ENCODE measurements around the gene GJA4. TPM values are rescaled to one million over a fixed set of nuclear protein-coding genes. Genes with fewer than 3 reads are reported as not detected.

GJA4 gene
- not detected in 2 replicates for total RNA-seq (2014; rRNA removed; shearing (Covaris generic))

GRCh38 chr1:34792868-34793727 is at the start of gene GJA4:
Gene GJA4 (plus strand): TSS chr1:34792999. CDS start chr1:34794214, 1,215 bp downstream.
- no peak within 1 kb of the TSS for H3K27ac ChIP-seq
- DNase-seq (ENCODE audit: low read depth in 1 of 2, low spot score in 2 of 2) = no peak
- no peaks in the 10 kb centered on the region for H3K4me1 ChIP-seq (replicated peaks)
- H3K27me3 ChIP-seq (replicated peaks) = peaks cover 9% of the 10 kb centered on the region
- H3K9me3 ChIP-seq (replicated peaks) = no peaks in the 10 kb centered on the region
- H3K36me3 ChIP-seq = no peaks in the 10 kb centered on the region
- H3K4me3 ChIP-seq = no peak within 1 kb of the TSS

- Histone ChIP-seq H3K9me3 (replicated peaks) (0 out of 2 replicates have a peak, but pooled peaks cover 2% of the 10 kb centered on the region), H3K36me3 (no peaks in the 10 kb centered on the region), H3K27me3 (replicated peaks) (peaks cover 8% of the 10 kb centered on the region), H3K27ac (no peak overlapping the region), H3K4me3 (no peak overlapping the region), H3K4me1 (replicated peaks) (no peaks in the 10 kb centered on the region)
- DNase-seq (ENCODE audit: low read depth in 1 of 2, low spot score in 2 of 2) = no peak
Observed at GRCh38 chr1:34743775-34744174, 49.0 kb upstream of the GJA4 start.

DNA sequence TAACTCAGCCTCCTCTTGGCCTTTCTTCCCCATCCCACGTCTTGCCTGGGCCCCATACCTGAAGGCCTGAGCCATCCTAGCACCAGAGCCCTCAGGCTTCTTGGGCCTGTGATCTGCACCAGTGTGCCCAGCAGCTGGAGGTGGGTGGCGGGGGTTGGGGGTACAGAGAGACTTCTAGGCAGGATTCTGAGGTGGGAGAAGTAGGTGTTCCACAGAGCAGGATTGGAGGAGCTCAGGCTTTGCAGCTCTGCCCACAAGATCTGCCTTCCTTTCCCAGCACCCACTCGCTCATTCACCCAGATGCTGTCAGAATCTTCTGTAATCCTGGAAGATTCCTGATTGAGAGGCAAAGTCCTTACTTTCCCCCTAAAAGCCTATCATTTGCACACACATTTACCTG is 47.9 kb upstream of the GJA4 start:
- H3K36me3 ChIP-seq = no peaks in the 10 kb centered on the region
- H3K27me3 ChIP-seq (replicated peaks) = peaks cover 8% of the 10 kb centered on the region; the same call in 1 of the 2 replicates
- no peak overlapping the region for H3K4me3 ChIP-seq
- no peaks in the 10 kb centered on the region for H3K4me1 ChIP-seq (replicated peaks)
- no peak for DNase-seq (ENCODE audit: low read depth in 1 of 2, low spot score in 2 of 2)
- no peak overlapping the region for H3K27ac ChIP-seq
- 0 out of 2 replicates have a peak, but pooled peaks cover 2% of the 10 kb centered on the region for H3K9me3 ChIP-seq (replicated peaks)

DNA sequence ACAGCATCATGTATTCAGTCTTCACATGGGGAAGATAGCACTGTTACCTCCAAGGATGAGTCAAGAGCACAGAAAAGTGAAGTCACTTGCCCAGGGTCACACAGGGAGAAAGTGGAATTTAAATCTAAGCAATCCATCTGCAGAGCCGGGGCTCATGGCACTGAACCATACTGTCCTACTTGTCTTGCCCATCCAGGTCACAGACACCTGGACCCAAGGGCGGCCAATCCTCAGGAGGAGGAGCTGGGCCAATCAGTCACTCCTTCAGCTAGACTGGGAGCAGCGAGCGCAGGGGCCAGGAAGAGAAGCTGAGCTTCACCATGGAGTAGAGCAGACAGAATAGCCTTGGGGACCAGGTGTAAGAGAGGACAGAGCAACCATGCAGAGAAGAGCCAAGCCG is 47.1 kb upstream of the GJA4 start:
- Histone ChIP-seq H3K4me1 (replicated peaks) (no peaks in the 10 kb centered on the region), H3K36me3 (no peaks in the 10 kb centered on the region), H3K4me3 (no peak overlapping the region), H3K9me3 (replicated peaks) (0 out of 2 replicates have a peak, but pooled peaks cover 2% of the 10 kb centered on the region), H3K27me3 (replicated peaks) (peaks cover 8% of the 10 kb centered on the region; the same call in 1 of the 2 replicates), H3K27ac (no peak overlapping the region)
- DNase-seq (ENCODE audit: low read depth in 1 of 2, low spot score in 2 of 2) = no peak

DNA sequence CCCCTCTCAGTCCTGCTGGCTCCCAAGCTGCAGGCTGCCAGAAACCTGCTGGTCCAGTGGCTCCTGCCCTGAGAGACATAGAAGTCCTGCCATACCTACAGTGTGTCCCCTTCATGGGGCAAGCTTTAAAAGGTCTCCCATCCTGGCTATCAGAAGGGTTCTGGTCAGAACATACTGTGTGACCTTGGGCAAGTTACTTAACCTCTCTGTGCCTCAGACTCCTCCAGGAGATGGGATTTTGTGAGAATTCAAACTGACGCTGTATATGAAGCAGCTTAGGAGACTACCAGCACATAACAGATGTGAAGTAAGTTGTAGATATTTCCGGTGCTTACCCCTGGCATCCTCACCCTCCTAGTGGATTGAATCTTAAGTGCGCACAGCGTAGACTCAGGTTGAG is 46.7 kb upstream of the GJA4 start:
- no peak overlapping the region for H3K27ac ChIP-seq
- no peaks in the 10 kb centered on the region for H3K36me3 ChIP-seq
- DNase-seq (ENCODE audit: low read depth in 1 of 2, low spot score in 2 of 2) = no peak
- H3K4me1 ChIP-seq (replicated peaks) = no peaks in the 10 kb centered on the region
- H3K4me3 ChIP-seq = no peak overlapping the region
- 0 out of 2 replicates have a peak, but pooled peaks cover 2% of the 10 kb centered on the region for H3K9me3 ChIP-seq (replicated peaks)
- peaks cover 5% of the 10 kb centered on the region; the same call in 1 of the 2 replicates for H3K27me3 ChIP-seq (replicated peaks)

GRCh38 chr1:34746785-34747637 is 45.8 kb upstream of the GJA4 start:
- Histone ChIP-seq H3K4me3 (no peak overlapping the region), H3K27me3 (replicated peaks) (peaks cover 3% of the 10 kb centered on the region; the same call in 1 of the 2 replicates), H3K36me3 (no peaks in the 10 kb centered on the region), H3K27ac (no peak overlapping the region), H3K9me3 (replicated peaks) (0 out of 2 replicates have a peak, but pooled peaks cover 2% of the 10 kb centered on the region), H3K4me1 (replicated peaks) (no peaks in the 10 kb centered on the region)
- DNase-seq (ENCODE audit: low read depth in 1 of 2, low spot score in 2 of 2) = no peak

- Histone ChIP-seq H3K4me3 (no peak overlapping the region), H3K27ac (no peak overlapping the region), H3K9me3 (replicated peaks) (0 out of 2 replicates have a peak, but pooled peaks cover 2% of the 10 kb centered on the region), H3K27me3 (replicated peaks) (peaks cover 3% of the 10 kb centered on the region; the same call in 1 of the 2 replicates), H3K36me3 (no peaks in the 10 kb centered on the region), H3K4me1 (replicated peaks) (no peaks in the 10 kb centered on the region)
- no peak for DNase-seq (ENCODE audit: low read depth in 1 of 2, low spot score in 2 of 2)
Observed at GRCh38 chr1:34747638-34747941, 45.2 kb upstream of the GJA4 start.

GRCh38 chr1:34749992-34750391 is 42.8 kb upstream of the GJA4 start:
- DNase-seq (ENCODE audit: low read depth in 1 of 2, low spot score in 2 of 2) = no peak

GRCh38 chr1:34750610-34751009 is 42.2 kb upstream of the GJA4 start:
- no peak overlapping the region for H3K4me3 ChIP-seq
- H3K27ac ChIP-seq = no peak overlapping the region
- no peaks in the 10 kb centered on the region for H3K27me3 ChIP-seq (replicated peaks)
- H3K4me1 ChIP-seq (replicated peaks) = no peaks in the 10 kb centered on the region
- no peaks in the 10 kb centered on the region for H3K36me3 ChIP-seq
- DNase-seq (ENCODE audit: low read depth in 1 of 2, low spot score in 2 of 2) = no peak
- H3K9me3 ChIP-seq (replicated peaks) = 0 out of 2 replicates have a peak, but pooled peaks cover 2% of the 10 kb centered on the region

More at GRCh38 chr1:34749992-34750391, 42.8 kb upstream of the GJA4 start:
- Histone ChIP-seq H3K4me1 (replicated peaks) (no peaks in the 10 kb centered on the region), H3K27ac (no peak overlapping the region), H3K27me3 (replicated peaks) (no peaks in the 10 kb centered on the region), H3K9me3 (replicated peaks) (0 out of 2 replicates have a peak, but pooled peaks cover 2% of the 10 kb centered on the region), H3K36me3 (no peaks in the 10 kb centered on the region), H3K4me3 (no peak overlapping the region)

DNA sequence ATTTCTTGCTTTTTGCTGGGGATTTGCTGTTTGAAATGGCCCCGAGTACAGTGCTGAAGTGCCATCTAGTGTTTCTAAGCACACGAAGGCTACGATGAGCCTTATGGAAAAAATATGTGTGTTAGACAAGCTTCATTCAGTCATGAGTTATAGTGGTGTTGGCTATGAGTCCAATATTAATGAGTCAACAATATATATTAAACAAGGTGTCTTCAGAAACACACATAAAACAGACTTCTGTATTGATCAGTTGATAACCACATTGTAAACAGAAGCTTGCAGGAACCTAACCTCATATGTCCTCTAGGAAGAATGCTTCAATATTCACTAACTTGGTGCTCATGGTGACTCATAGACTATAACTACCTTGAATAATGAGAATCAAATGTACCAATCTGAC is 39.6 kb upstream of the GJA4 start:
- no peaks in the 10 kb centered on the region for H3K4me1 ChIP-seq (replicated peaks)
- no peaks in the 10 kb centered on the region for H3K27me3 ChIP-seq (replicated peaks)
- 0 out of 2 replicates have a peak, but pooled peaks cover 2% of the 10 kb centered on the region for H3K9me3 ChIP-seq (replicated peaks)
- no peak for DNase-seq (ENCODE audit: low read depth in 1 of 2, low spot score in 2 of 2)
- H3K36me3 ChIP-seq = no peaks in the 10 kb centered on the region
- H3K27ac ChIP-seq = no peak overlapping the region
- no peak overlapping the region for H3K4me3 ChIP-seq

DNA sequence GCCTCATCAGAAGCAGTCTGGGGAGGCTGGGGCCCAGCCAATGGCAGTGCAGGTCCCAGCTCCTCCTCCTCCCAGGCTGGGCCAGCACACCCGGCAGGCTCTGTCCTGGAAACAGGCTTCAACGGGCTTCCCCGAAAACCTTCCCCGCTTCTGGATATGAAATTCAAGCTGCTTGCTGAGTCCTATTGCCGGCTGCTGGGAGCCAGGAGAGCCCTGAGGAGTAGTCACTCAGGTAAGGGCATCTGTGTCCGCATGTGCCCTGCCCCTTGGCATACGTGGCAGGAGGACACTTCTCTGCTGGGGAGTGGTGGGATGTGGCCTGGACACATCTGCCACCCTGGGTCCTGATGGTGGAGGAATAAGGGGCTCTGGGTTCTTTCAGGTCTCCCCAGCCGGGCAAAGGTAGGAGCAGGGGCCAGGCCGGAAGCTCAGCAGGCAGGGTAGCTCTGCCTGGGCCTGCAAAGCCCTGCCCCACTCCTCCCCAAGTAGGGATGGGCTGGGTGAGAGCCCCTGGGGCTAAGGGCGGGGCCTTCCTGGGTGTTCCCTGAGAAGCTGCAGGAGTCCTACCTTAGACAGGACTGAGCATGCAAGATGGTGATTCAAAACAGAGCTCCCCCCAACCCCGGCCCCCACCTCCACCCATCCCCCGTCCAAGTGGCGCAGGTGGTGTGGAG is 37.7 kb upstream of the GJA4 start, which contains the start of gene GJB5:
Gene GJB5 (plus strand): TSS at position 84 of the 674 bp plus-strand sequence. CDS start 2,284 bp downstream, outside the sequence.
- Histone ChIP-seq H3K27me3 (replicated peaks) (no peaks in the 10 kb centered on the region), H3K36me3 (no peaks in the 10 kb centered on the region), H3K27ac (no peak within 1 kb of the TSS), H3K4me1 (replicated peaks) (no peaks in the 10 kb centered on the region), H3K9me3 (replicated peaks) (0 out of 2 replicates have a peak, but pooled peaks cover 2% of the 10 kb centered on the region), H3K4me3 (no peak within 1 kb of the TSS)
- DNase-seq (ENCODE audit: low read depth in 1 of 2, low spot score in 2 of 2) = no peak

- Histone ChIP-seq H3K4me1 (replicated peaks) (no peaks in the 10 kb centered on the region), H3K9me3 (replicated peaks) (0 out of 2 replicates have a peak, but pooled peaks cover 2% of the 10 kb centered on the region), H3K27me3 (replicated peaks) (no peaks in the 10 kb centered on the region), H3K4me3 (no peak overlapping the region), H3K27ac (no peak overlapping the region), H3K36me3 (no peaks in the 10 kb centered on the region)
- no peak for DNase-seq (ENCODE audit: low read depth in 1 of 2, low spot score in 2 of 2)
Observed at GRCh38 chr1:34755961-34756360, 36.8 kb upstream of the GJA4 start.

DNA sequence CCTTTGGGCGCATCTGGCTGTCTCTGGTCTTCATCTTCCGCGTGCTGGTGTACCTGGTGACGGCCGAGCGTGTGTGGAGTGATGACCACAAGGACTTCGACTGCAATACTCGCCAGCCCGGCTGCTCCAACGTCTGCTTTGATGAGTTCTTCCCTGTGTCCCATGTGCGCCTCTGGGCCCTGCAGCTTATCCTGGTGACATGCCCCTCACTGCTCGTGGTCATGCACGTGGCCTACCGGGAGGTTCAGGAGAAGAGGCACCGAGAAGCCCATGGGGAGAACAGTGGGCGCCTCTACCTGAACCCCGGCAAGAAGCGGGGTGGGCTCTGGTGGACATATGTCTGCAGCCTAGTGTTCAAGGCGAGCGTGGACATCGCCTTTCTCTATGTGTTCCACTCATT is 35.4 kb upstream of the GJA4 start:
- no peaks in the 10 kb centered on the region for H3K27me3 ChIP-seq (replicated peaks)
- no peak for DNase-seq (ENCODE audit: low read depth in 1 of 2, low spot score in 2 of 2)
- H3K4me1 ChIP-seq (replicated peaks) = no peaks in the 10 kb centered on the region
- no peaks in the 10 kb centered on the region for H3K36me3 ChIP-seq
- no peak overlapping the region for H3K4me3 ChIP-seq
- H3K27ac ChIP-seq = no peak overlapping the region
- H3K9me3 ChIP-seq (replicated peaks) = 0 out of 2 replicates have a peak, but pooled peaks cover 2% of the 10 kb centered on the region

All from SJSA1 (cell line).